SHP77 (cell line): ENCODE data around the gene WNK1.

Source experiments
- DNase-seq, 2 experiments: peaks; one replicate each; lab custom pipeline; 2025; lab: John Stamatoyannopoulos, UW

WNK1 gene

DNA sequence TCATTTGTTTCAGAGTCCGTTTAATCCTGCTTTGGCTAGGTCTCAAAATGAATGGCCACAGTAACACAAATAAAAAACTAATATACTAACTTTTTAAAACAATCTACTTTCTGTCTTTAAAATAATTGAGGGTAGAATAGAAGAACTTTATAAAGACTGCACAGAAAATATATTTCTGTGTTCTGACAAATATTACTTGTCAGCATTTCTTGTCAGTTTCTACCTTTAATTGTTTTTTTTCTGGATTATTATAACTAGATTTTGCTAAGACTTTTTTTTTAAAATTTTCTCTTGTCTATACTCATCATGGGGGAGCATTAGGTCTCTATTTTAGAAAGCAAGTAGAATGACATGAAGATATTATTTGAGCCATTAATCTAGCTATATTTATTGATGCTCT, 110.9 kb downstream of the WNK1 start:
- DNase-seq: no peak

- no peak for DNase-seq
These were observed 113.2 kb downstream of the WNK1 start for GRCh38 chr12:865614-866013.

DNA sequence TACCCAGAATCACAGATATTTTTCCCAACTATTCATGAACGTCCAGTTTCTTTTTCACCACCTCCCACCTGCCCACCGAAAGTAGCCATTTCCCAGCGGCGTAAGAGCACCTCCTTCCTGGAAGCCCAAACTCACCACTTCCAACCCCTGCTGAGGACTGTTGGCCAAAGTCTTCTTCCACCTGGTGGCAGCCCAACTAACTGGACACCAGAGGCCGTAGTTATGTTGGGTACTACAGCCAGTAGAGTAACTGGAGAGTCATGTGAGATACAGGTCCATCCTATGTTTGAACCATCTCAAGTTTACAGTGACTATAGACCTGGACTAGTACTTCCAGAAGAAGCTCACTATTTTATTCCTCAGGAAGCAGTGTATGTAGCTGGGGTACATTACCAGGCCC, 115.5 kb downstream of the WNK1 start:
- DNase-seq: no peak

DNA sequence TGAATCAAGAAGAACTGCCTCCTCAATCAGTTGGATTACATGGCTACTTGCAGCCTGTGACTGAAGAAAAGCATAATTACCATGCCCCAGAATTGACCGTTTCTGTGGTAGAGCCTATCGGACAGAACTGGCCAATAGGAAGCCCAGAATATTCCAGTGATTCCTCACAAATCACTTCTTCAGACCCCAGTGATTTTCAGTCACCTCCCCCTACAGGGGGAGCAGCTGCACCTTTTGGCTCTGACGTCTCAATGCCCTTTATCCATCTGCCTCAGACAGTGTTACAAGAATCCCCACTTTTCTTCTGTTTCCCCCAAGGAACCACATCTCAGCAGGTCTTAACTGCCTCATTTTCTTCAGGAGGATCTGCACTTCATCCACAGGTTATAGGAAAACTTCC, 116.3 kb downstream of the WNK1 start:
- no peak for DNase-seq

DNA sequence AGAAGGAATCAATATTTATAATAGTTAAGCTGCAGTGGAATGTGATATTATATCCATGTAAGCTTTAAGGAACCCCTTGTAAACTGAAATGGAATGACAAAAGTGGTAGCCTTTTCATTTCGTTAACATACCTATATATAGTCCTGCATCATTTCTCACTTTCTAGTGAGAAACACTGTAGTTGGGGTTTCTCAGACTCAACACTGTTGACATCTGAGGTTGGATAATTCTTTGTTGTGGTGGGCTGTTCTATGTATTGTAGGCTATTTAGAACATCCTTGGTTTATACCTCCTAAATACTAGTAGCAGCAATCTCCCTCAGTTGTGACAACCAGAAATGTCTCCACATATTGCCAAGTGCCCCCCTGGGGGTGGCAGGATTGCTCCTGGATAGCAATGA, 118.0 kb downstream of the WNK1 start:
- no peak for DNase-seq

GRCh38 chr12:873954-874353, 121.6 kb downstream of the WNK1 start:
- DNase-seq: no peak

- DNase-seq: no peak
These were observed 127.3 kb downstream of the WNK1 start for GRCh38 chr12:879641-880040.

GRCh38 chr12:880656-881055, 128.3 kb downstream of the WNK1 start:
- DNase-seq: no peak

- DNase-seq: no peak
These were observed 132.5 kb downstream of the WNK1 start for GRCh38 chr12:884746-885414.

DNA sequence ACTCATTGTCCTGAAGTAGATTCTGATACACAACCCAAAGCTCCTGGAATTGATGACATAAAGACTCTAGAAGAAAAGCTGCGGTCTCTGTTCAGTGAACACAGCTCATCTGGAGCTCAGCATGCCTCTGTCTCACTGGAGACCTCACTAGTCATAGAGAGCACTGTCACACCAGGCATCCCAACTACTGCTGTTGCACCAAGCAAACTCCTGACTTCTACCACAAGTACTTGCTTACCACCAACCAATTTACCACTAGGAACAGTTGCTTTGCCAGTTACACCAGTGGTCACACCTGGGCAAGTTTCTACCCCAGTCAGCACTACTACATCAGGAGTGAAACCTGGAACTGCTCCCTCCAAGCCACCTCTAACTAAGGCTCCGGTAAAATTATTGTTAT, 133.3 kb downstream of the WNK1 start:
- DNase-seq: no peak

DNA sequence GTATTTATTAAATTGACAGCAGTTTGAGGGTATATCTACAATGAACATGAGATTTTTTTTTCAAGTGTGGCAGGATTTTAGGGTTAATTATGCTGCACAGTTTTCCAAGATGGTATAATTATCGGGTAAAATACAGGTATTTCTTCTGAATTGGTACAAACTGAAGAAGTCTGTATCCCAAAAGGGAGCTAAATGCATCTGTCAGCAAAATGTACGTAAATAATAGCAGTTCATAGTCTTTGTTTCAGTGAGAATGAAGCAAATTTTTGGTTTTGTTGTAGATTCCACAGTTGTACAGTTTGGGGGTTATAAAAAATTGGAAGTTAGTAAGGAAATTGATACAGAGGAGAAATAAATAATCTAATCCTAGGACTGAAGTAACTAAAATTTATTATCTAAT, 133.8 kb downstream of the WNK1 start:
- DNase-seq: no peak

GRCh38 chr12:894226-894625, 141.8 kb downstream of the WNK1 start:
- DNase-seq: no peak

DNA sequence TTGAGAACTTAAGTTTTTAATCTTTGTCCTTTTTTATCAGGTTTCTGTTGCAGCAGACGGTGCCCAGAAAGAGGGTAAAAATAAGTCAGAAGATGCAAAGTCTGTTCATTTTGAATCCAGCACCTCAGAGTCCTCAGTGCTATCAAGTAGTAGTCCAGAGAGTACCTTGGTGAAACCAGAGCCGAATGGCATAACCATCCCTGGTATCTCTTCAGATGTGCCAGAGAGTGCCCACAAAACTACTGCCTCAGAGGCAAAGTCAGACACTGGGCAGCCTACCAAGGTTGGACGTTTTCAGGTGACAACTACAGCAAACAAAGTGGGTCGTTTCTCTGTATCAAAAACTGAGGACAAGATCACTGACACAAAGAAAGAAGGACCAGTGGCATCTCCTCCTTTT, 143.7 kb downstream of the WNK1 start:
- no peak for DNase-seq

DNA sequence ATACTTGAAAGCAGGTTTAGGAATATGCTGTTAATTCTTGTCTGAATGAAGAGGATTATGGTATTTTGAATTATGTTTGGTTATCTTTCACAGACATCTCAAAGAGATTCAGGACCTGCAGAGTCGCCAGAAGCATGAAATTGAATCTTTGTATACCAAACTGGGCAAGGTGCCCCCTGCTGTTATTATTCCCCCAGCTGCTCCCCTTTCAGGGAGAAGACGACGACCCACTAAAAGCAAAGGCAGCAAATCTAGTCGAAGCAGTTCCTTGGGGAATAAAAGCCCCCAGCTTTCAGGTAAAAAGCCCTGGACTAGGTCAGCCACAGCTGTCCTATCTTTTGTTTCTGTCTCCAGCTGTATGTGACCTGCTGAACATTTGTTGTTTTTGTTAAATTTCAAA, 145.0 kb downstream of the WNK1 start:
- no peak for DNase-seq

DNA sequence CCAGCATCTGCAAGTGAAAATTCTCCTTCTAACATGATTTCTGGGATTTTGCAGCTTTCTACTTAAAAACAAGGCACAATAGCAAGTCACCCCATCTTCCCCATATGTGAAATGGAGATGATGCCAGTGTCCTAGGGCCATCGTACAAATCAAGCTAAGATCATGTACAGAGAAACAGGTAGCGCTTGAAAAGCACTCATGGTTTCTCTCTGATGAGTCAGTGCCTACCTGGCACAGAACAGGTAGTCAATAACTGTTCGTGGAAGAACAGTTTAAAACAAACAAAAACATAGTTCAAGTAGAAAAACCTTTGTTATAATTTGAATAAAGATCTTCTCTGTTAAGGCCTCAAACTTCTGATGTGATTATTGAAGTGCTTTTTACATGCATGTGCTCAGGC, 150.2 kb downstream of the WNK1 start:
- no peak for DNase-seq

- no peak for DNase-seq
These were observed 150.7 kb downstream of the WNK1 start for GRCh38 chr12:903055-903454.

DNA sequence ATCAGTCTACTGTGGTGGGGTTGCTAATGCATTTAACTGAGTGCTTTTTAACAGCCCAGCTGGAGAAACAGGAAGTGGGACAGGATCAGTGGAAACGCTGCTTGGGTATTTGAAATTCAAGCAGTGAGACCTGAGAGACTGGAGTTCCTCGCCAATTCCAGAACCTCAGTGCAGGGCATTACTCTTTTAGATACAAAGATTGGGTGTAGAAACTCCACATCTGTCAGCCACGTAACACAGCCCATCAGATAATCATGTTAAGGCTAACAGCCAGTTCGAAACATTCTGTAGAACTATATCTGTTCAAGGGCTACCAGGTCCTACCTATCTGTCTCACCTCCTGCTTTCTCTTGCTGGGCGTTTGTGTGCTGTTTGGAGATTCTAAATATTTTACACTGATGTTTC, 151.6 kb downstream of the WNK1 start:
- DNase-seq: no peak

GRCh38 chr12:905261-906031, 153.1 kb downstream of the WNK1 start:
- no peak for DNase-seq

GRCh38 chr12:906062-906585, 153.7 kb downstream of the WNK1 start:
- no peak for DNase-seq

DNA sequence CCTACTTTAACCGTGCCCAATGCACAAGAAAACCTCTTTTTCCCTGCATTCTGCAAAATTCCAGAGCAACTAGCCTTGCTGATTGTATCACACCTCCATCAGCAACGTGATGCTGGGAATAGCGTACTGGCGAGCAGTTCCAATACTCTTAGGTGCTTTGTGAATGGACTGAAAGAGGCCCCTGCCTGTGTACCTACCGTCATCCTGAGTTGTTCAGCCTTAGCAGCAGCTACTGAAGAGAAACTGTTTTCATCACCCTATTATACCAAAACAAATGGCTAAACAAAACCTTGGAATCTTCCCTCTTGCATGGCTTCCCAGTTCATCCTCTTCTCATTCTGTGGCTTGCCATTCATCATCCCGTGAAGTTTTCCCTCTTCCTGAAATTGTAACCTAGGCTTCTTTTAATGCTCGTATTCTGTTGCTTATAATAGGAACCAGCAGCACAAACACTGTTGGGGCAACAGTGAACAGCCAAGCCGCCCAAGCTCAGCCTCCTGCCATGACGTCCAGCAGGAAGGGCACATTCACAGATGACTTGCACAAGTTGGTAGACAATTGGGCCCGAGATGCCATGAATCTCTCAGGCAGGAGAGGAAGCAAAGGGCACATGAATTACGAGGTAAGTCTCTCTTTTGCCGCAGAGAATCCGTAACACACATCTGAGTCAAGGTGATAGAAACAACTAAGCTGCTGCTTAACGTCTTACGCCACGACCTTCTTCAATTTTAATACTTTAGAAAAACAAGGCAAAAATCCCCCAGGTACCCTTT, 155.2 kb downstream of the WNK1 start:
- DNase-seq: no peak

DNA sequence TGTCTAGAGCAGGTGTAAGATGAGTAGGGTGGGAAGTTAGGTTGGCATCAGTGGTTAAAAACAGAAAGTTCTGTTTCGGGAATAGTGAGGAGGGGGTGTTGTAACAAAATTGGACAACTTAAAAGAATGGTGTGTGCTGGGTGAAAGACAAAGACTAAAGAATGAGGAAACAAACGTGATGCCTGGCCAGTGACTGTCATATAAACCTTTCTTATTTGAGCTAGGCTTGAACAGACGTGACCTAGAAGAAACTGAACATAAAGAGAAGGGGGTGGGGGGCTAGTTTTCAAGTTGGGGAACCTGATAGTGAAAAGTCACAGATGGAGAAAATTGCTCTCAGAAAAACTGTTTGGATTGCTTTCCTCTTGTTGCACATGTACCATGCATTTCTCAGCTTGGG, 157.5 kb downstream of the WNK1 start:
- no peak for DNase-seq

- DNase-seq: no peak
These were observed 158.0 kb downstream of the WNK1 start for GRCh38 chr12:910416-910815.
